Sigmoid colon (tissue), 4 donors: ENCODE data around the gene SHC1.
A peak's percentile ranks its signal among the peaks of the same experiment; 100 is the strongest.

Experiments
- POLR2A ChIP-seq, 2 donors: fragments of 450-650 bp; IDR thresholded peaks; one replicate each; pipeline ENCODE4 v1.6.1; 2016; ENCODE audit warnings: antibody characterized with exemption in 2 of 2, mild to moderate bottlenecking in 2 of 2, moderate library complexity in 2 of 2
- POLR2AphosphoS5 ChIP-seq, 4 donors: sonication (generic); formaldehyde crosslinking; IDR thresholded peaks; one replicate each; pipeline ENCODE4 v1.6.1; 2017; ENCODE audit warnings: antibody characterized with exemption in 4 of 4
- TF ChIP-seq, protein P1 (sequence below), 4 experiments: fragments of 450-650 bp in 3 of 4; fragments of 200-600 bp in 1 of 4; IDR thresholded peaks; one replicate each; pipeline ENCODE4 v1.5.1; 2016 to 2019; ENCODE audit warnings: antibody characterized with exemption in 4 of 4, mild to moderate bottlenecking in 3 of 4, moderate library complexity in 2 of 4

DNA sequence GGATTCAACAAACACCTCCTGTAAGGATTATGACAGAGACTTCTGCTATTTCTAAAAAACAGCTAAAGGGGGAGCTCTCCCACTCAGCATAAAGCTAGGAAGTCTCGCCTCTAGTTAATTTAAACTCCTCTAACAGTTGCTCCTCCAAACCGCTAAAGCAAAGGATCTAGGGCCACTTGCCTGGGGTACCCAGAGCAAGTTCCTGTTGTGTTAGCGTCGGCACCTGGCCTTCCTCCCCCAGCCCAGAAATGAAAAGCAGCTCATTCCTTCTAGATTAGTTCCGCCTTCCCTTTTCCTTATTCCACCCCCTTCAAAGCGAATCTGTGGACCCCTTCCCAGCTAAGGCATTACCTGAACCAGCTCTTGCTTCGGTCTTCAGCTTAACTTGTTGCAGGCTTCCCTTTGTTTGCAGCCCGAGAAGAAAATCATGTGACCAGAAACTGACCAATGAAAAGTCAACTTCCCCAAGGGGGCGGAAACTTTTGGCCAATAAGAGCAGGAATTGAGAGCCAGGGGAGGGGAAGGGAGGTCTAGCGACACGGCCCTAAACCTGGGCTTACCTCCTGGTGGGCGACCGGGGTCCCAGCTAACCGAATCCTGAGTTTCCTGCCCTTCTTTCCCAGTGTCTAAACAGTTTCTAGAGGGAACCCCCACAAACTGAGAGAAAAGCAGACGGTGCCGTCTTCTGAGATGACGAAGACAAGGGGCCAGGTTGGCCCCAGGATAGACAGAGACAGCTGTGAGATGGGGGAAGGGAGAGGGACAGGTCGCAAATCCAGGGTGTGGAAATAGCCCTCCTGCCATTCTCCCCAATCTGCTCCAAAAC lies 14.6 kb downstream of the SHC1 start, which contains the start of gene PBXIP1:
- TF ChIP-seq, protein P1, sequence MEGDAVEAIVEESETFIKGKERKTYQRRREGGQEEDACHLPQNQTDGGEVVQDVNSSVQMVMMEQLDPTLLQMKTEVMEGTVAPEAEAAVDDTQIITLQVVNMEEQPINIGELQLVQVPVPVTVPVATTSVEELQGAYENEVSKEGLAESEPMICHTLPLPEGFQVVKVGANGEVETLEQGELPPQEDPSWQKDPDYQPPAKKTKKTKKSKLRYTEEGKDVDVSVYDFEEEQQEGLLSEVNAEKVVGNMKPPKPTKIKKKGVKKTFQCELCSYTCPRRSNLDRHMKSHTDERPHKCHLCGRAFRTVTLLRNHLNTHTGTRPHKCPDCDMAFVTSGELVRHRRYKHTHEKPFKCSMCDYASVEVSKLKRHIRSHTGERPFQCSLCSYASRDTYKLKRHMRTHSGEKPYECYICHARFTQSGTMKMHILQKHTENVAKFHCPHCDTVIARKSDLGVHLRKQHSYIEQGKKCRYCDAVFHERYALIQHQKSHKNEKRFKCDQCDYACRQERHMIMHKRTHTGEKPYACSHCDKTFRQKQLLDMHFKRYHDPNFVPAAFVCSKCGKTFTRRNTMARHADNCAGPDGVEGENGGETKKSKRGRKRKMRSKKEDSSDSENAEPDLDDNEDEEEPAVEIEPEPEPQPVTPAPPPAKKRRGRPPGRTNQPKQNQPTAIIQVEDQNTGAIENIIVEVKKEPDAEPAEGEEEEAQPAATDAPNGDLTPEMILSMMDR (IDR thresholded peaks at IDR 0.05): no peak
- TF ChIP-seq POLR2A (IDR thresholded peaks at IDR 0.05): peak; percentile 44 to 61
- TF ChIP-seq POLR2AphosphoS5 (IDR thresholded peaks at IDR 0.05): peak; percentile 68 to 86 (median 74)
